ENCODE measurements around the gene USP13. TPM values are rescaled to one million over a fixed set of nuclear protein-coding genes. Genes with fewer than 3 reads are reported as not detected.

The USP13 gene
- total RNA-seq, 1 donor from 2014 or later, result 13.9 TPM

DNA sequence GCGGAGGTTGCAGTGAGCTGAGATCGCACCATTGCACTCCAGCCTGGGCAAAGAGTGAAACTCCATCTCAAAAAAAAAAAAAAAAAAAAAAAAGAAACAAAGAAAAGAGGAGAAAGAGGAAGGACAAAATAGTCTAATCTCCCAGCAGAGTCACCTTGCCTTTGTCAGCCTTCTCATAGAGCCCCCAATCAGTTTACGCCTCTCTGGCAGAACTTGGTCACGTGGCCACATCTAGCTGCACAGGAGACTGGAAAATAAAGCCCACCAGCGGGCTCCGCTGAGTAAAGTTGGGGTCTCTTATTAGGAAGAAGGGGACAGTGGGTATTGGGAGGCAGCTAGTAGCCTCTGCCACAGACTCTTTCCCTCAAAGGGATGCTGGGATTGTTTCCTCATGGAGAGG lies 41.9 kb downstream of the USP13 start:
- H3K4me3 ChIP-seq, result no peak overlapping the region
- peaks cover 6% of the 10 kb centered on the region for H3K4me1 ChIP-seq
- intact Hi-C loops (cut with DNase I), result no loop called here
- H3K27ac ChIP-seq, result no peak overlapping the region
- TF ChIP-seq, protein P1, sequence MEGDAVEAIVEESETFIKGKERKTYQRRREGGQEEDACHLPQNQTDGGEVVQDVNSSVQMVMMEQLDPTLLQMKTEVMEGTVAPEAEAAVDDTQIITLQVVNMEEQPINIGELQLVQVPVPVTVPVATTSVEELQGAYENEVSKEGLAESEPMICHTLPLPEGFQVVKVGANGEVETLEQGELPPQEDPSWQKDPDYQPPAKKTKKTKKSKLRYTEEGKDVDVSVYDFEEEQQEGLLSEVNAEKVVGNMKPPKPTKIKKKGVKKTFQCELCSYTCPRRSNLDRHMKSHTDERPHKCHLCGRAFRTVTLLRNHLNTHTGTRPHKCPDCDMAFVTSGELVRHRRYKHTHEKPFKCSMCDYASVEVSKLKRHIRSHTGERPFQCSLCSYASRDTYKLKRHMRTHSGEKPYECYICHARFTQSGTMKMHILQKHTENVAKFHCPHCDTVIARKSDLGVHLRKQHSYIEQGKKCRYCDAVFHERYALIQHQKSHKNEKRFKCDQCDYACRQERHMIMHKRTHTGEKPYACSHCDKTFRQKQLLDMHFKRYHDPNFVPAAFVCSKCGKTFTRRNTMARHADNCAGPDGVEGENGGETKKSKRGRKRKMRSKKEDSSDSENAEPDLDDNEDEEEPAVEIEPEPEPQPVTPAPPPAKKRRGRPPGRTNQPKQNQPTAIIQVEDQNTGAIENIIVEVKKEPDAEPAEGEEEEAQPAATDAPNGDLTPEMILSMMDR (IDR thresholded peaks at IDR 0.05), result no peak
- DNase-seq (no peak), ATAC-seq (no peak)
- H3K9me3 ChIP-seq, result no peaks in the 10 kb centered on the region
- no peaks in the 10 kb centered on the region for H3K27me3 ChIP-seq (ENCODE audit: low read depth)
- no peaks in the 10 kb centered on the region for H3K36me3 ChIP-seq

DNA sequence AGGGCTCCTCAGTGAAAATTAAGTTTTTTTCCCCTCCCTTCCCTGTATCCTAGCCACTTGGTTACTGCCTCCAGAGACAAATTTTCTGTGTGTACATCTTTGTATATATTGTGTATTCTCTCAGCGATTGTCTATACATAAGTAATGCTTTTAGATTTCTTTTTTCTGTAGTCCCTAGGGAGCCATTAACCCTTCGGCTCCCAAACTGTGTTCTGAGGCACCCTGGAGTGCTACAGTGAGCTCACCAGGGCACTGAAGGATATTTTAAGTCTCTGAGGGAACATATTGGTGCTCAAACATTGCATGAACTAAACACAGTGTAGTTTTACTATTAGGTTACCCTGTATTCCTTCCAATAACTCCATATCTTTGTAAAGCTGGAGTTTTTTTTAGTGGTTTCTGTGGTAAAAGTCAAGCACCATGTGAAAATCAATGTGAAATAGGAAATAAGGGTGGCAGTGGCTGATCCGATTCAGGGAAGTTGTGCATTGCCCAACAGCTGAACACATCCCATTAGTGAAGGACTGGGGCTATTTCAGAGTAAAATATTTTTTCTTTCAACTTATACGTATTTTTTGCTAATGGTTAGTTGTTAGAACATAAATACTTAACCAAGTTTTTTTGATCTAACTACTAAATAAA lies 43.0 kb downstream of the USP13 start:
- Histone ChIP-seq H3K36me3 (no peaks in the 10 kb centered on the region), H3K27me3 (ENCODE audit: low read depth) (no peaks in the 10 kb centered on the region), H3K4me3 (no peak overlapping the region), H3K27ac (no peak overlapping the region), H3K4me1 (peaks cover 6% of the 10 kb centered on the region), H3K9me3 (no peaks in the 10 kb centered on the region)
- intact Hi-C loops (cut with DNase I), result no loop called here
- TF ChIP-seq, protein P1 (IDR thresholded peaks at IDR 0.05), result no peak
- ATAC-seq, result peak in 1 of 2 donors; percentile 59
- DNase-seq, result no peak

DNA sequence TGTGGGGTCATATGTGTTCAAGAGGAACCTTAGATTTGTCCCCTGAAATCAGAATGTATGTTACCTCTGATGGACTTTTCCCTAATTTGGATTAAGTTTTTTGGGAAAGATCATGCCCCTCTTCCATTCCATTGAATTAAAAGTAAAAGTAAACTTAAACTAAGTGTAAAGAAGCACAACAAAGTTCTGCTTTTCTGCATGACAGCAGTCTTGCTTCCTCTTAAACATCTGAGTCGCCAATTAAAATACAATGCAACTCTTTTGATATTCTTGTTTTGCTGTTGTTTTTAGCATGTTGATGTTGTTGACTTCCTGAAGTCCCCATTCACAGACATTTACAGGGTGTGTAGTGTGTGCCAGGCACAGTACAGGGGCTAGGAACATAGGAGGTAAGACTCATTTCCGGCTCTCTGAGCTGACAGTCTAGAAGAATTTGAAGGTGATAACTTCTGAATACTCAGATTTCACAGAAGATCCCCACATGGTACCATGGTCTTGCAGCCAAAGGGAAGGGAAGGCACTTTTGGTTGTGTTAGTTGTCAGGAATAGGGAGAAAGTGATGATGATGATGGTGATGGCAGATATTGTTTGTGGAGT lies 45.0 kb downstream of the USP13 start:
- Histone ChIP-seq H3K4me3 (no peak overlapping the region), H3K27me3 (ENCODE audit: low read depth) (no peaks in the 10 kb centered on the region), H3K27ac (no peak overlapping the region), H3K36me3 (peaks cover 9% of the 10 kb centered on the region), H3K4me1 (peaks cover 6% of the 10 kb centered on the region), H3K9me3 (no peaks in the 10 kb centered on the region)
- no peak for DNase-seq
- TF ChIP-seq, protein P1 (IDR thresholded peaks at IDR 0.05), result no peak
- intact Hi-C loops (cut with DNase I), result no loop called here
- ATAC-seq, result no peak

DNA sequence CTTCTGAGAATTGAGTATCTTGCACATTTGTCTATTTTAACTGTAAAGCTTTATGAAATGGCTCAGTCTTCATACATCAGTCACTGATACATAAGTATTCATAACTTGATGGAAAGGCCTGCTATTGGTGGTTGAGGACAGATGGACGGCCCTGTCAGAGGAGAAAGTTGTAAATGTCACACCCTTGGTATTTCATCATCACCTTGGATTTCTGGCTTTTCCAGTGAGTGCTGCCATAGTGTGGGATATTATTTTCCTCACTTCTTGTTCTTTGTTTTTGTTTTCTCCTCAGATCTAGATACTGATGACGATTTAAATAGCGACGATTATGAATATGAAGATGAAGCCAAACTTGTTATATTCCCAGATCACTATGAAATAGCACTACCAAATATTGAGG lies 47.9 kb downstream of the USP13 start:
- H3K9me3 ChIP-seq, result no peaks in the 10 kb centered on the region
- intact Hi-C loops (cut with DNase I), result no loop called here
- no peak overlapping the region for H3K4me3 ChIP-seq
- DNase-seq (no peak), ATAC-seq (no peak)
- TF ChIP-seq, protein P1 (IDR thresholded peaks at IDR 0.05), result no peak
- peaks cover 6% of the 10 kb centered on the region for H3K4me1 ChIP-seq
- H3K36me3 ChIP-seq, result peaks cover 9% of the 10 kb centered on the region
- H3K27ac ChIP-seq, result no peak overlapping the region
- H3K27me3 ChIP-seq (ENCODE audit: low read depth), result no peaks in the 10 kb centered on the region

DNA sequence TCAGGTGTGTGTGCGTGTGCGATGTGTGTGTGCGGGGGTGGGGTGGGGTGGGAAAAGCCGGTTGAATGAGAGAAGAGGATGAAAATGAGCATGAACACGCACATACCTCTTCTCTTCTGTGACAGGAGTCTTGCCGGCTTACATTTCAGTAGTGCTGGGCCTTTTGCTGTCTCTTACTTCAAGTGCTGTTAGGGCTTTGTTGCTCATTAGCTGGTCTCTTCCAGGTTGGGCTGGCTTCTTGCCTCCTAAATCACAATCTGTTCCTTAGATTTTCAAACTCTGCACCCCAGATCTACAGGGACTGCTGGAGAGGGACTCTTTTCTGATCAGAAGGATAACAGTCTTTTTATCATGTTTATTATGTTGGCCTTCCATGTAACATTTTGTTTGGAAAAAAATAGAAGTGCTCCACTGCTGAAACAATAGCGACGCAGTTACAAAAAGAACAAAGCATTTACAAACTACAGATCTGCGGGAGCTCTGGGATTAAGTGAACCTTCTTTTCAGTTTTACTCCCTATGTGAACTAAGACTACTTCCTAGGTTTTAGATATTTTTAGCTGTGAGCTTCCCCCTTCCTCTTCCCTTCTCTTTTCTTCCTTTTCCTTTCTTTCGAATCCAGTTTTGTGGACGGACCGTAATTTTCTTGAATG lies 48.5 kb downstream of the USP13 start:
- Histone ChIP-seq H3K27ac (no peak overlapping the region), H3K27me3 (ENCODE audit: low read depth) (no peaks in the 10 kb centered on the region), H3K9me3 (no peaks in the 10 kb centered on the region), H3K4me3 (no peak overlapping the region), H3K4me1 (peaks cover 6% of the 10 kb centered on the region), H3K36me3 (peaks cover 9% of the 10 kb centered on the region)
- DNase-seq (no peak), ATAC-seq (no peak)
- intact Hi-C loops (cut with DNase I), result no loop called here
- TF ChIP-seq, protein P1 (IDR thresholded peaks at IDR 0.05), result no peak
